Activated CD8-positive, alpha-beta T cell treated with anti-CD3 and anti-CD28 coated beads for 36 hours (primary cell): ENCODE results near the gene USP9X. TPM values are rescaled to one million over a fixed set of nuclear protein-coding genes. Genes with fewer than 3 reads are reported as not detected.
A peak's percentile ranks its signal among the peaks of the same experiment; 100 is the strongest.

Experiments
- ATAC-seq: fragments of 200-7000 bp; cut with Tn5 transposase; one replicate; pipeline ENCODE4 v1.10.0; 2021; ENCODE audit warnings: mild to moderate bottlenecking, moderate library complexity
- CTCF ChIA-PET: fragments of 350-600 bp; sonication (Branson Sonifier 250); formaldehyde crosslinking; loops from one replicate; lab custom pipeline; 2021; ENCODE audit warnings: antibody characterized with exemption; lab: Charles Lee
- POLR2A ChIA-PET: fragments of 350-600 bp; sonication (Branson Sonifier 250); formaldehyde crosslinking; loops from one replicate; lab custom pipeline; 2021; ENCODE audit warnings: antibody characterized with exemption; lab: Charles Lee
- DNase-seq: peaks from one replicate; pipeline ENCODE4 v3.0.0-alpha.2; 2020
- H3K27ac Mint-ChIP-seq: one replicate; pipeline ENCODE4 v1.8.0; 2021; ENCODE audit warnings: mild to moderate bottlenecking, mixed read lengths
- H3K27me3 Mint-ChIP-seq: one replicate; pipeline ENCODE4 v1.8.0; 2021; ENCODE audit warnings: mixed read lengths
- H3K36me3 Mint-ChIP-seq: one replicate; pipeline ENCODE4 v1.8.0; 2021; ENCODE audit warnings: low read depth, mixed read lengths
- H3K4me1 Mint-ChIP-seq: one replicate; pipeline ENCODE4 v1.8.0; 2021; ENCODE audit warnings: low read depth, mixed read lengths
- H3K4me3 Mint-ChIP-seq: one replicate; pipeline ENCODE4 v1.8.0; 2021; ENCODE audit warnings: mild to moderate bottlenecking, moderate library complexity, mixed read lengths
- H3K9me3 Mint-ChIP-seq: one replicate; pipeline ENCODE4 v1.8.0; 2021; ENCODE audit warnings: mixed read lengths
- intact Hi-C: fragments of 100-400 bp; cut with micrococcal nuclease; formaldehyde crosslinking; loops from one replicate; pipeline ENCODE4 v1.10.0; 2022
- total RNA-seq, 2 experiments: library from RNA; stranded (reverse); gene quantifications; one replicate each; pipeline ENCODE4 v1.2.3, GENCODE V29; 2021
- TF ChIP-seq, protein P1 (sequence below): fragments of 200-600 bp; IDR thresholded peaks from one replicate; pipeline ENCODE4 v1.8.0; 2022; ENCODE audit warnings: antibody characterized with exemption, mild to moderate bottlenecking

The USP9X gene
- total RNA-seq, 2 experiments from 2014 or later, result 58.7 to 60.5 TPM

DNA sequence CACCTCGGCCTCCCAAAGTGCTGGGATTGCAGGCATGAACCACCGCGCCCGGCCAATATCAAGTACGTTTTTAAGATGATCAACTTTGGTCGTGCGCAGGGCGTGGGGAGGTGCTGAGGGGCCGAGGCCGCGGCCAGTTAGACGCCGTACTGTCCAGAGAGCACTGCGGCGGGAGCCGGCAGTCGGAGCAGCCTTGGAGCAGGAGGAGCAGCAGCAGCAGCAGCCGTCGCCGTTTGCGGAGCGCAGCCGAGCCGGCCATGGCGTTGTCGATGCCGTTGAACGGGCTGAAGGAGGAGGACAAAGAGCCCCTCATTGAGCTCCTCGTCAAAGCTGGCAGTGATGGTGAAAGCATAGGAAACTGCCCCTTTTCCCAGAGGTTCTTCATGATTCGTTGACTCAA is 8.5 kb upstream of the USP9X start:
- intact Hi-C loops, result no loop called here
- DNase-seq (no peak), ATAC-seq (no peak)
- TF ChIP-seq, protein P1, sequence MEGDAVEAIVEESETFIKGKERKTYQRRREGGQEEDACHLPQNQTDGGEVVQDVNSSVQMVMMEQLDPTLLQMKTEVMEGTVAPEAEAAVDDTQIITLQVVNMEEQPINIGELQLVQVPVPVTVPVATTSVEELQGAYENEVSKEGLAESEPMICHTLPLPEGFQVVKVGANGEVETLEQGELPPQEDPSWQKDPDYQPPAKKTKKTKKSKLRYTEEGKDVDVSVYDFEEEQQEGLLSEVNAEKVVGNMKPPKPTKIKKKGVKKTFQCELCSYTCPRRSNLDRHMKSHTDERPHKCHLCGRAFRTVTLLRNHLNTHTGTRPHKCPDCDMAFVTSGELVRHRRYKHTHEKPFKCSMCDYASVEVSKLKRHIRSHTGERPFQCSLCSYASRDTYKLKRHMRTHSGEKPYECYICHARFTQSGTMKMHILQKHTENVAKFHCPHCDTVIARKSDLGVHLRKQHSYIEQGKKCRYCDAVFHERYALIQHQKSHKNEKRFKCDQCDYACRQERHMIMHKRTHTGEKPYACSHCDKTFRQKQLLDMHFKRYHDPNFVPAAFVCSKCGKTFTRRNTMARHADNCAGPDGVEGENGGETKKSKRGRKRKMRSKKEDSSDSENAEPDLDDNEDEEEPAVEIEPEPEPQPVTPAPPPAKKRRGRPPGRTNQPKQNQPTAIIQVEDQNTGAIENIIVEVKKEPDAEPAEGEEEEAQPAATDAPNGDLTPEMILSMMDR, result no peak
- Mint-ChIP-seq H3K4me3 (no peak overlapping the region), H3K36me3 (no peaks in the 10 kb centered on the region), H3K4me1 (peaks cover 2% of the 10 kb centered on the region), H3K9me3 (no peaks in the 10 kb centered on the region), H3K27ac (no peak overlapping the region), H3K27me3 (no peaks in the 10 kb centered on the region)
- ChIA-PET CTCF (no interaction called here), POLR2A (no interaction called here)

DNA sequence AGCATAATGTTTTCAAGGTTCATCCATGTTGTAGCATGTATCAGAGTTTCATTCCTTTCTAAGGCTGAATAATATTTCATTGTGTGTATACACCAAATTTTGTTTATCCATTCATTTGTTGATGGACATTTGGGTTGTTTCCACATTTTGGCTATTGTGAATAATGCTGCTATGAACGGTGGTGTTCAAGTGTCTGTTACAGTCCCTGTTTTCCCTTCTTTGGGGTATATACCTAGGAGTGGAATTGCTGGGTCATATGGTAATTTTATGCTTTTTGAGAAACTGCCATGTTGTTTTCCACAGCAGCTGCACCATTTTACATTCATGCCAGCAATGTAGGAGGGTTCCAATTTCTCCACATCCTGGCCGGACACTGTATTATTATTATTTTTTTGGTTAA is 3.4 kb upstream of the USP9X start:
- POLR2A ChIA-PET, result no interaction called here
- H3K9me3 Mint-ChIP-seq, result no peaks in the 10 kb centered on the region
- peaks cover 6% of the 10 kb centered on the region for H3K4me1 Mint-ChIP-seq
- peaks cover 2% of the 10 kb centered on the region for H3K36me3 Mint-ChIP-seq
- intact Hi-C loops, result loop anchor here (5.0 kb wide), 1 partner anchor 70 kb away; no protein-coding TSS in a partner anchor
- no peak for ATAC-seq
- H3K4me3 Mint-ChIP-seq, result no peak overlapping the region
- CTCF ChIA-PET, result no interaction called here
- TF ChIP-seq, protein P1, result no peak
- H3K27me3 Mint-ChIP-seq, result no peaks in the 10 kb centered on the region
- H3K27ac Mint-ChIP-seq, result no peak overlapping the region
- no peak for DNase-seq

DNA sequence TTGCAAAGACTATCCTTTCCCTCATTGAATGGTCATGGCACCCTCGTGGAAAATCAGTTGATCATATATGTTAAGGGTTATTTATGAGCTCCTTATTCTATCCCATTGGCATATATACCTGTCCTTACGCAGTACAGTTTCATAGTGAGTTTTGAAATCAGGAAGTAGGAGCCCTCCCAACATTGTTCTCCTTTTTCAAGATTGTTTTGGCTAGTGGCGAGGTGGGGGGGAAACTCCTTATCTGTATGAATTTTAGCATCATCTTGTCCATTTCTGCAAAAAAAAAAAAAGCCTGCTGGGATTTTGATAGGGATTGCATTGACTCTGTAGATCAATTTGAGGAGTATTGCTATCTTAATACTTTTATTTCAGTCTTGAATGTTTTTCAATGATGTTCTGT is 2.5 kb upstream of the USP9X start:
- POLR2A ChIA-PET, result interaction anchor here (0.6 kb wide), 1 partner anchor 36 kb away, joined by 3 read pairs; no protein-coding TSS in a partner anchor
- intact Hi-C loops, result loop anchor here (5.0 kb wide), 1 partner anchor 70 kb away; no protein-coding TSS in a partner anchor
- DNase-seq (no peak), ATAC-seq (no peak)
- TF ChIP-seq, protein P1, result no peak
- Mint-ChIP-seq H3K4me3 (no peak overlapping the region), H3K27ac (no peak overlapping the region), H3K4me1 (peaks cover 6% of the 10 kb centered on the region), H3K36me3 (peaks cover 5% of the 10 kb centered on the region), H3K9me3 (no peaks in the 10 kb centered on the region), H3K27me3 (no peaks in the 10 kb centered on the region)
- CTCF ChIA-PET, result no interaction called here

DNA sequence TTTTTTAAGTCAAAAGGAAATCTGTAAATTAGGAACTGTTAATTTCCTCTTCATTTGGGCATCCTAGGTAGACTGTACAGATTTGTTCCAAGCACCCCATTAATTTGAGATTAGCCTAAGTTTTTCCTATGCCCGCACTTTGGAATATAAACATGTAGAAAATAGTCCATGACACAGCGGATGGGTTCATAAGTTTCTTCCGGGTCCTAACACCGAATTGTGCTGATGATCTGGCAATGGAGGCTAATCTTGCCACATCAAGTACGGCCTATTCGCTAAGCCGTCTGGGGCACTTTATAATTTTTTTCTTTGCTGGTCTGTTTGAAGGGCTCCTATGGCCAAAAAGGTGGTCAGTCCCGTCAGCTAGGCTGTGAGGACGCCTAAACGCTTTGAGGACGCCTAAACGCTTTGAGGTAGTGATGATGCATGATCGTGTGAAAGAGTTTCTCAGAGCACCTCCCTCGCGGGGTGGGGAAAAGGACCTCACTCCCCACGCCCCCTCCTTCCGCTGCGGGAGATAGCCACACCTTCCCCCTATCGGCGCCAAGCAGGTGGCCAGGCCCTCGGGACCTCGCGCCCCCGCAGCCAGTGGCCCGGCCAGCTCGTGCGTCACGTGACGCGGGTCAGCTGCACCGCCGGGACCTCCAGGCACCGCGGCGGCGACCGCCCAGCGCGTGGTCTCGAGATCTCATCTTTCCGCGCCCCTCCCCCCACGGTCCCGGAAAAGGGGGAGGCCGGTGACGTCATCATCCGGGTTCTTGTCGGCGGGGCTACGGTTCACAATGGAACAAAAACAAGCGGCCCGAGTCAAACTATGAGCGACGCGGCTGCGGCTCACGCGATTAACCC is 977 bp upstream of the USP9X start:
- POLR2A ChIA-PET, result interaction anchor here (0.9 to 2.2 kb wide), 4 partner anchors 30 to 151 kb away, joined by 3 to 14 read pairs (median 4); no protein-coding TSS in a partner anchor
- intact Hi-C loops, result loop anchor here (5.0 kb wide), 1 partner anchor 72 kb away; no protein-coding TSS in a partner anchor
- CTCF ChIA-PET, result interaction anchor here (0.6 to 2.4 kb wide), 3 partner anchors 31 to 96 kb away, joined by 3 to 10 read pairs (median 3); no protein-coding TSS in a partner anchor

More for the DNA sequence above, 977 bp upstream of the USP9X start:
- ATAC-seq, result peak; percentile 70
- H3K27ac Mint-ChIP-seq, result peak overlapping the region; percentile 100
- H3K4me3 Mint-ChIP-seq, result peak overlapping the region; percentile 88
- H3K36me3 Mint-ChIP-seq, result peaks cover 16% of the 10 kb centered on the region
- peak; percentile 97 for DNase-seq
- no peaks in the 10 kb centered on the region for H3K27me3 Mint-ChIP-seq
- TF ChIP-seq, protein P1, result no peak
- peaks cover 18% of the 10 kb centered on the region for H3K4me1 Mint-ChIP-seq
- H3K9me3 Mint-ChIP-seq, result no peaks in the 10 kb centered on the region
